Ishikawa (cell line): ENCODE measurements around the gene GAL3ST2.

Experiments
- EP300 ChIP-seq: IDR thresholded peaks from 2 replicates; pipeline ENCODE4 v1.6.1; 2012; ENCODE audit warnings: borderline replicate concordance
- MAX ChIP-seq: IDR thresholded peaks from 2 replicates; pipeline ENCODE4 v1.6.1; 2012

- TF ChIP-seq MAX (no peak), EP300 (no peak)
Observed at GRCh38 chr2:241833101-241833663, 56.6 kb downstream of the GAL3ST2 start.
